SK-N-SH treated with all-trans-retinoic acid at 6 μM for 48 hours (cell line): Measurements from ENCODE around the gene PLEKHG4B.

Experiments used
- ARNTL ChIP-seq: fragments of 450-650 bp; formaldehyde crosslinking; IDR thresholded peaks from 2 replicates; pipeline ENCODE4 v1.5.0; 2020; ENCODE audit warnings: low read depth, mild to moderate bottlenecking, moderate library complexity, borderline replicate concordance
- ESRRG ChIP-seq: fragments of 250-450 bp; sonication (Bioruptor Pico); IDR thresholded peaks from 2 replicates; pipeline ENCODE4 v1.6.1; 2021; ENCODE audit warnings: mild to moderate bottlenecking
- OSR1 ChIP-seq: fragments of 250-450 bp; sonication (Bioruptor Pico); IDR thresholded peaks from 2 replicates; pipeline ENCODE4 v1.8.0; 2022; ENCODE audit warnings: moderate library complexity, mild to moderate bottlenecking, inconsistent platforms
- PPARA ChIP-seq: fragments of 250-450 bp; sonication (Bioruptor Pico); IDR thresholded peaks from 2 replicates; pipeline ENCODE4 v1.5.0; 2020; ENCODE audit warnings: mild to moderate bottlenecking, borderline replicate concordance
- TCF4 ChIP-seq: fragments of 250-450 bp; sonication (Bioruptor Pico); IDR thresholded peaks from 2 replicates; pipeline ENCODE4 v1.8.0; 2021; ENCODE audit warnings: mild to moderate bottlenecking, moderate library complexity, borderline replicate concordance
- TOX ChIP-seq: fragments of 250-450 bp; sonication (Bioruptor Pico); IDR thresholded peaks from 2 replicates; pipeline ENCODE4 v1.8.0; 2021; ENCODE audit warnings: mild to moderate bottlenecking, moderate library complexity, borderline replicate concordance
- ZFP3 ChIP-seq: fragments of 250-450 bp; sonication (Bioruptor Pico); IDR thresholded peaks from 2 replicates; pipeline ENCODE4 v1.5.0; 2020; ENCODE audit warnings: mild to moderate bottlenecking, moderate library complexity
- ZFP30 ChIP-seq: fragments of 450-650 bp; formaldehyde crosslinking; IDR thresholded peaks from 2 replicates; pipeline ENCODE4 v1.5.0; 2022; ENCODE audit warnings: mild to moderate bottlenecking, moderate library complexity
- TF ChIP-seq, protein P1 (sequence below): fragments of 250-450 bp; sonication (Bioruptor Pico); IDR thresholded peaks from 2 replicates; pipeline ENCODE4 v1.8.0; 2020; ENCODE audit warnings: mild to moderate bottlenecking, moderate library complexity, borderline replicate concordance
- TF ChIP-seq, protein P2 (sequence below): fragments of 250-450 bp; sonication (Bioruptor Pico); IDR thresholded peaks from 2 replicates; pipeline ENCODE4 v1.5.0; 2020; ENCODE audit warnings: mild to moderate bottlenecking, moderate library complexity

DNA sequence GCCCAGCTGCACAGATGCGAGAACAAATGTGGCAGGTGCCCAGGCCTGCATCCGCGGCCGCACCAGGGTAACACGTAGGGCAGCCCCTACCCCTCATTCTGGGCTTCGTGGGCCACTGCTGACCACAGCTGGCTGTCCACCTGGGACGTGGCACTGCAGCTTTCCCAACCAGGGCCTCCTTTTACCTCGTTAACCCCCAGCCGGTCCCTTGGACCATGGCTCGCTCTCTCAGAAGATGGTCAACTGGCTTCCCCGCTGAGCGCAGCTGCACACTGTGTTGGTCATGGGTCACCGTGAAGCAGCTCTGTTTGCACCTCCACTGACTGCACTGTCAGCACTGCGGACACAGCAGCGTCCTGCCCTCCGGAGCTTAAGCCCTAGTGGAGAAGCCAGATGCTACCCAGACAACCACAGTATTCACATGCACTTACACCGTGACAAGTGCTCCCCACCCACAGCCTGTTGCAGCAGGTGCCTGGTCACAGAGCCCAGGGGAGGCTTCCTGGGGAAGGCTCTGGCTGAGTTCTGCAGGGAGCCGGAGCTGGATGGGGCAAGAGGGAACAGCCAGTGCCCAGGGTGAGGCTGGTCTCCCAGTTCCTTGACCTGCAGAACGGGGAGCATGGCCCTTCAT, 10.5 kb upstream of the PLEKHG4B start:
- TF ChIP-seq ESRRG (CRISPR knock-in tag) = no peak
- TF ChIP-seq TOX (CRISPR knock-in tag) = no peak
- TF ChIP-seq, protein P1, sequence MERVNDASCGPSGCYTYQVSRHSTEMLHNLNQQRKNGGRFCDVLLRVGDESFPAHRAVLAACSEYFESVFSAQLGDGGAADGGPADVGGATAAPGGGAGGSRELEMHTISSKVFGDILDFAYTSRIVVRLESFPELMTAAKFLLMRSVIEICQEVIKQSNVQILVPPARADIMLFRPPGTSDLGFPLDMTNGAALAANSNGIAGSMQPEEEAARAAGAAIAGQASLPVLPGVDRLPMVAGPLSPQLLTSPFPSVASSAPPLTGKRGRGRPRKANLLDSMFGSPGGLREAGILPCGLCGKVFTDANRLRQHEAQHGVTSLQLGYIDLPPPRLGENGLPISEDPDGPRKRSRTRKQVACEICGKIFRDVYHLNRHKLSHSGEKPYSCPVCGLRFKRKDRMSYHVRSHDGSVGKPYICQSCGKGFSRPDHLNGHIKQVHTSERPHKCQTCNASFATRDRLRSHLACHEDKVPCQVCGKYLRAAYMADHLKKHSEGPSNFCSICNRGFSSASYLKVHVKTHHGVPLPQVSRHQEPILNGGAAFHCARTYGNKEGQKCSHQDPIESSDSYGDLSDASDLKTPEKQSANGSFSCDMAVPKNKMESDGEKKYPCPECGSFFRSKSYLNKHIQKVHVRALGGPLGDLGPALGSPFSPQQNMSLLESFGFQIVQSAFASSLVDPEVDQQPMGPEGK (CRISPR knock-in tag) = no peak
- no peak for TF ChIP-seq ZFP3 (CRISPR knock-in tag)
- TF ChIP-seq ARNTL = no peak
- no peak for TF ChIP-seq ZFP30 (CRISPR knock-in tag)
- TF ChIP-seq, protein P2, sequence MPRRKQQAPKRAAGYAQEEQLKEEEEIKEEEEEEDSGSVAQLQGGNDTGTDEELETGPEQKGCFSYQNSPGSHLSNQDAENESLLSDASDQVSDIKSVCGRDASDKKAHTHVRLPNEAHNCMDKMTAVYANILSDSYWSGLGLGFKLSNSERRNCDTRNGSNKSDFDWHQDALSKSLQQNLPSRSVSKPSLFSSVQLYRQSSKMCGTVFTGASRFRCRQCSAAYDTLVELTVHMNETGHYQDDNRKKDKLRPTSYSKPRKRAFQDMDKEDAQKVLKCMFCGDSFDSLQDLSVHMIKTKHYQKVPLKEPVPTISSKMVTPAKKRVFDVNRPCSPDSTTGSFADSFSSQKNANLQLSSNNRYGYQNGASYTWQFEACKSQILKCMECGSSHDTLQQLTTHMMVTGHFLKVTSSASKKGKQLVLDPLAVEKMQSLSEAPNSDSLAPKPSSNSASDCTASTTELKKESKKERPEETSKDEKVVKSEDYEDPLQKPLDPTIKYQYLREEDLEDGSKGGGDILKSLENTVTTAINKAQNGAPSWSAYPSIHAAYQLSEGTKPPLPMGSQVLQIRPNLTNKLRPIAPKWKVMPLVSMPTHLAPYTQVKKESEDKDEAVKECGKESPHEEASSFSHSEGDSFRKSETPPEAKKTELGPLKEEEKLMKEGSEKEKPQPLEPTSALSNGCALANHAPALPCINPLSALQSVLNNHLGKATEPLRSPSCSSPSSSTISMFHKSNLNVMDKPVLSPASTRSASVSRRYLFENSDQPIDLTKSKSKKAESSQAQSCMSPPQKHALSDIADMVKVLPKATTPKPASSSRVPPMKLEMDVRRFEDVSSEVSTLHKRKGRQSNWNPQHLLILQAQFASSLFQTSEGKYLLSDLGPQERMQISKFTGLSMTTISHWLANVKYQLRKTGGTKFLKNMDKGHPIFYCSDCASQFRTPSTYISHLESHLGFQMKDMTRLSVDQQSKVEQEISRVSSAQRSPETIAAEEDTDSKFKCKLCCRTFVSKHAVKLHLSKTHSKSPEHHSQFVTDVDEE (CRISPR knock-in tag) = no peak
- TF ChIP-seq OSR1 (CRISPR knock-in tag) = no peak
- TF ChIP-seq PPARA (CRISPR knock-in tag) = no peak
- no peak for TF ChIP-seq TCF4 (CRISPR knock-in tag)
